Retinal pigment epithelial cell (primary cell): ENCODE results near the gene RBM26.

Experiments
- DNase-seq: peaks from one replicate; pipeline ENCODE4 v3.0.0-alpha.2; 2010; ENCODE audit warnings: low read depth
- H3K4me3 ChIP-seq: 2 replicates; pipeline ENCODE4 v1.5.1; 2011; ENCODE audit warnings: mild to moderate bottlenecking, low read length, control low read depth, moderate library complexity
- TF ChIP-seq, protein P1 (sequence below): conservative IDR thresholded peaks from 2 replicates; pipeline ENCODE4 v1.5.1; 2011; ENCODE audit warnings: low read depth, low read length, control low read depth, inconsistent platforms

The RBM26 gene

DNA sequence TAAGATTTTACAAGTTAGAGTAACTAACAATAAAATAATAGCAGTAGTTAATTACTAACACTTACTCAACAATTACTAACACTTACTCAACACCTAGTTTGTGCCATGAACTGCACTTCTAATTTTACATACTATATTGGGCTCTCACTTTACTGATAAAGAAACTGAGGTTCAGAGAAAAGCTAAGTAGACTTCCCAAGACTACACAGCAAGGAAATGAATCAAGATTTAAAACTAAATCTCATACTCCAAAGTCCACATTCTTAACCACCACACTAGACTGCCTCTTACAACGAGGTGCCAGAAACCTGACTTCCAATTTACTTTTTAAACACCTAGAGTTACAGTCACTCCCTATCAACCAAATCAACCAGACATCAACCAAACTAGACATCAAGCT lies 25.1 kb downstream of the RBM26 start:
- TF ChIP-seq, protein P1, sequence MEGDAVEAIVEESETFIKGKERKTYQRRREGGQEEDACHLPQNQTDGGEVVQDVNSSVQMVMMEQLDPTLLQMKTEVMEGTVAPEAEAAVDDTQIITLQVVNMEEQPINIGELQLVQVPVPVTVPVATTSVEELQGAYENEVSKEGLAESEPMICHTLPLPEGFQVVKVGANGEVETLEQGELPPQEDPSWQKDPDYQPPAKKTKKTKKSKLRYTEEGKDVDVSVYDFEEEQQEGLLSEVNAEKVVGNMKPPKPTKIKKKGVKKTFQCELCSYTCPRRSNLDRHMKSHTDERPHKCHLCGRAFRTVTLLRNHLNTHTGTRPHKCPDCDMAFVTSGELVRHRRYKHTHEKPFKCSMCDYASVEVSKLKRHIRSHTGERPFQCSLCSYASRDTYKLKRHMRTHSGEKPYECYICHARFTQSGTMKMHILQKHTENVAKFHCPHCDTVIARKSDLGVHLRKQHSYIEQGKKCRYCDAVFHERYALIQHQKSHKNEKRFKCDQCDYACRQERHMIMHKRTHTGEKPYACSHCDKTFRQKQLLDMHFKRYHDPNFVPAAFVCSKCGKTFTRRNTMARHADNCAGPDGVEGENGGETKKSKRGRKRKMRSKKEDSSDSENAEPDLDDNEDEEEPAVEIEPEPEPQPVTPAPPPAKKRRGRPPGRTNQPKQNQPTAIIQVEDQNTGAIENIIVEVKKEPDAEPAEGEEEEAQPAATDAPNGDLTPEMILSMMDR = no peak
- DNase-seq = no peak
- H3K4me3 ChIP-seq = no peak overlapping the region

DNA sequence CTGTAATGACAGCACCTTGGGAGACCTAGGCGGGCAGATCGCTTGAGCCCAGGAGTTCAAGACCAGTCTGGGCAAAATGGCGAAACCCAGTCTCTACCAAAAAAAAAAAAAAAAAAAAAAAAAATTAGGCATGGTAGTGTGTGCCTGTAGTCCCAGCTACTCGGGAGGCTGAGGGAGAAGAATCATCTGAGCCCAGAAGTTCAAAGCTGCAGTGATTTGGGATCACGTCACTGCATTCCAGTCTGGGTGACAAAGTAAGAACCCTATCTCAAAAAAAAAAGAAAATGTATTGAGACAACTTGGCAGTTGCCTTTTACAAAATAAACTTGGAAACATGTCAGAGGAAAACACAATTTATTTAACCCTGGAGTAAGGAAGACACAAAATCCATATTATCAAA lies 26.8 kb downstream of the RBM26 start:
- DNase-seq = no peak
- TF ChIP-seq, protein P1 = no peak
- H3K4me3 ChIP-seq = no peak overlapping the region

DNA sequence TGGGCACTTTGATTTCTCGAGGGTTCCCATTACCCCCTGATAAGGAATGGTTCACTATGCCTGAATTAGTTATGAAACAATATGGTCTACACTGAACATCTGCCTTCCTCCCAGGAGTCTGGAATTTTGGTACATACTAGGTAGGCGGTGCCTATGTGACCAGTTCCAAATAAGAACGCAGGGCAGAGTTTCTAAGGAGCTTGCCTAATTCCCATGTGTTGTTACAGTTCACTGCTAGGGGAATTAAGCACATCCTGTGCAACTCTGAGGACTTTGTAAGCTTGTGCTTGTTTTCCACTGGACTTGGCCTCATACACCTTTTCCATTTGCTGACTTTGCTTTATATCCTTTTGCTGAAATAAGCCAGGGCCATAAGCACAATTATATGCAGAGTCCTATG lies 29.2 kb downstream of the RBM26 start:
- H3K4me3 ChIP-seq = no peak overlapping the region
- TF ChIP-seq, protein P1 = no peak
- DNase-seq = no peak

DNA sequence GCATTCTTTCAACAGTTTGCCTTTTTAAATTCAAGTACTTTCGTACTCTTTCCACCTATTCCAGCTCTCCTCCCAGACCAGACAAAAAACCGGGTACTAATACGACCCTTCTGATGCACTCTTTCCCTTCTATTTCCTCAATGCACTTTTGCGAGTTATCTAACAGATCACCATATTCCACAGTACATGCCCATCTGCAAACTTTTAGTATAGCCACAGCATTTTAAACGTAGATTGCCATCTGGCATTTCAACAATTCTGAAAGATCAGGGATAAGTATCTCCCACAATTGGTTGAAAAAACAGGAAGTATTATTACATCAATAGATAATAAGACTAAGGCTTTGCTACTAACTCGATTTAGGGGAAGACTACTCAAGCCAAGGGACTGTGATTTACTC lies 31.5 kb downstream of the RBM26 start:
- no peak overlapping the region for H3K4me3 ChIP-seq
- DNase-seq = no peak
- TF ChIP-seq, protein P1 = no peak

DNA sequence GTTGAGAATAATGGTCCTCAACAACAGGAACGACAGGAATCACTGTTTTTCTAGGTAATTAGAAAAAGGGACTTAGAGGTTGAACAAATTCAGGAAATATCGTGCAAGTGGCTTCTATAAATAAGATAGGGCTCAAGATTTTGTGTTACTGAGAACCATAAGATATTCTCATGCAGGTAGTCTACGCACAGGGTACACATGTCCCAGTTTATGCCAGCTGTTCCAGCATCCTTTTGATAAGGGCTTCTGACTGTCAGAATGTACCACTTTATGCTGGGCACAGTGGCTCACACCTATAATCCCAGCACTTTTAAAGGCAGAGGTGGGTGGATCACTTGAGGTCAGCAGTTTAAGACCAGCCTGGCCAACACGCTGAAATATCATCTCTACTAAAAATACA lies 32.1 kb downstream of the RBM26 start:
- TF ChIP-seq, protein P1 = no peak
- DNase-seq = no peak
- H3K4me3 ChIP-seq = no peak overlapping the region

DNA sequence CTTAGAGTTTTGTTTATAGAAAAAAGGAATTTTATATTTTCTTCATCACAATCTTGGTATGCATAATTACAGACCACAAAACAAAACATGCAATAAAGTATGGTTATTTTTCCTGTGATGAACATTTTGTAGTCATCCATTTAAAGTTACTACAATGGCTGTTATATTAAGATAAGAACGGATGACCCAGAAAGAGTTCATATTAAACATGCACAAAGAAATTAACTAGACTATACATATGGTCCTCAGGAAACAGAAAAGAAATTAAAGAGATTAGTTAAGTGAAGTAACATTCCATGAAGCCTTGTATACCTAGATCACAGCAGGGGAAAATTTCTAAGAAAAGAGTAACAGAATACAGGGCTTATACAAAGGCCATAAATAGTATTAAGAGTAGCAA lies 36.8 kb downstream of the RBM26 start:
- H3K4me3 ChIP-seq = no peak overlapping the region
- no peak for DNase-seq
- TF ChIP-seq, protein P1 = no peak

DNA sequence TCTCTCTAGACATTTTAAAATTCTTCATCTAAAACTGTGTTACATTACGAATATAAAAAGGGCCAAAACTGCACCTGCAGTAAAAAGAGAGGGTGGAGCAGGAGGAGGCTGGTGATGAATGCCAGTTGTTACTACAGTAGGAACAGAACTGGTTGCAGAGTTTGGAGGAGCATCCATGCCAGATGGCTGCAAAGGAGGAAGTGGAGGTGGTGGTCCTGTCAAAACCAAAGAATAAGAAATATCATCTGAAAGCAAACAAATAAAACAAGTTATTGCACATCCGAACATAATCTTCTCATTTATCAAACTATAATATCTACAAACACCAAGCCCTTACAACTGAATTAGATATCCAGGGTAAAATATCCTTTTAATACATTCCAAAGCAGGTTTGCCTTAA lies 40.1 kb downstream of the RBM26 start:
- TF ChIP-seq, protein P1 = no peak
- DNase-seq = no peak
- no peak overlapping the region for H3K4me3 ChIP-seq
